Neutrophil (primary cell): Measurements from ENCODE around the gene OR7A10.

Source experiments
- H3K27ac ChIP-seq: fragments of 200-600 bp; sonication (generic); 2 replicates; pipeline ENCODE4 v1.5.1; 2016; ENCODE audit warnings: mild to moderate bottlenecking, moderate library complexity
- H3K27me3 ChIP-seq: fragments of 200-600 bp; sonication (generic); 2 replicates; pipeline ENCODE4 v1.6.0; 2016; ENCODE audit warnings: mild to moderate bottlenecking
- H3K36me3 ChIP-seq: fragments of 200-600 bp; sonication (generic); 2 replicates; pipeline ENCODE4 v1.5.1; 2017
- H3K4me1 ChIP-seq, 2 experiments: fragments of 200-600 bp in 1 of 2; sonication (generic) in 1 of 2; 1 replicate in 1 of 2; 2 replicates in 1 of 2; pipeline versions ENCODE4 v1.5.1 to v1.6.1; 2013 to 2016; ENCODE audit warnings: low read depth in 1 of 2, low read length in 1 of 2, mild to moderate bottlenecking in 1 of 2, moderate library complexity in 1 of 2; ENCODE audit not compliant: control insufficient read depth in 1 of 2, insufficient read depth in 1 of 2
- H3K4me3 ChIP-seq, 2 experiments: fragments of 200-600 bp in 1 of 2; sonication (generic) in 1 of 2; 1 replicate in 1 of 2; 2 replicates in 1 of 2; pipeline ENCODE4 v1.5.1; 2013 to 2016; ENCODE audit warnings: low read depth in 1 of 2, low read length in 1 of 2, mild to moderate bottlenecking in 1 of 2, moderate library complexity in 1 of 2
- H3K9me3 ChIP-seq: fragments of 200-600 bp; sonication (generic); 2 replicates; pipeline ENCODE4 v1.5.1; 2016
- TF ChIP-seq, protein P1 (sequence below): fragments of 200-600 bp; sonication (generic); IDR thresholded peaks from 2 replicates; pipeline ENCODE4 v1.5.1; 2016; ENCODE audit warnings: antibody characterized with exemption

The OR7A10 gene

GRCh38 chr19:14868497-14868896, 19.8 kb upstream of the OR7A10 start:
- H3K4me1 ChIP-seq: no peaks in the 10 kb centered on the region
- H3K36me3 ChIP-seq: no peaks in the 10 kb centered on the region
- H3K27ac ChIP-seq: no peak overlapping the region
- no peaks in the 10 kb centered on the region for H3K9me3 ChIP-seq
- H3K27me3 ChIP-seq: peaks cover 21% of the 10 kb centered on the region
- no peak overlapping the region for H3K4me3 ChIP-seq
- TF ChIP-seq, protein P1, sequence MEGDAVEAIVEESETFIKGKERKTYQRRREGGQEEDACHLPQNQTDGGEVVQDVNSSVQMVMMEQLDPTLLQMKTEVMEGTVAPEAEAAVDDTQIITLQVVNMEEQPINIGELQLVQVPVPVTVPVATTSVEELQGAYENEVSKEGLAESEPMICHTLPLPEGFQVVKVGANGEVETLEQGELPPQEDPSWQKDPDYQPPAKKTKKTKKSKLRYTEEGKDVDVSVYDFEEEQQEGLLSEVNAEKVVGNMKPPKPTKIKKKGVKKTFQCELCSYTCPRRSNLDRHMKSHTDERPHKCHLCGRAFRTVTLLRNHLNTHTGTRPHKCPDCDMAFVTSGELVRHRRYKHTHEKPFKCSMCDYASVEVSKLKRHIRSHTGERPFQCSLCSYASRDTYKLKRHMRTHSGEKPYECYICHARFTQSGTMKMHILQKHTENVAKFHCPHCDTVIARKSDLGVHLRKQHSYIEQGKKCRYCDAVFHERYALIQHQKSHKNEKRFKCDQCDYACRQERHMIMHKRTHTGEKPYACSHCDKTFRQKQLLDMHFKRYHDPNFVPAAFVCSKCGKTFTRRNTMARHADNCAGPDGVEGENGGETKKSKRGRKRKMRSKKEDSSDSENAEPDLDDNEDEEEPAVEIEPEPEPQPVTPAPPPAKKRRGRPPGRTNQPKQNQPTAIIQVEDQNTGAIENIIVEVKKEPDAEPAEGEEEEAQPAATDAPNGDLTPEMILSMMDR: no peak

- Histone ChIP-seq H3K27me3 (peaks cover 3% of the 10 kb centered on the region), H3K36me3 (no peaks in the 10 kb centered on the region), H3K27ac (no peak overlapping the region), H3K4me1 (no peaks in the 10 kb centered on the region), H3K4me3 (no peak overlapping the region), H3K9me3 (no peaks in the 10 kb centered on the region)
- TF ChIP-seq, protein P1: no peak
Measured at GRCh38 chr19:14843578-14843977, 5.1 kb downstream of the OR7A10 start.

DNA sequence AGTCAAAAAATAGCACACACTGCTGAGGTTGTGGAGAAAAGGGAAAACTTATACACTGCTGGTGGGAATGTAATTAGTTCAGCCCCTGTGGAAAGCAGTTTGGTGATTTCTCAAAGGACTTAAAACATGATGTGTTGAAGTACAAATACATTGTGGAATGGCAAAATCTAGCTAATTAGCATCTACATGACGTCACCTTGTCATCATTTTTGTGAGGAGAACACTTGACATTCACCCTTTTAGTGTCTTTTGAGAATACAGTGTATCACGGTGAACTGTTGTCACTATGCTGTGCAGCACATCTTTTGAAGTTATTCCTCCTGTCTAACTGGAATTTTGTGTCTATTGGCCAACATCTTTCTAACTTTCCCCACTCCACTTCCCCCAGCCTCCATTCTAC, 5.6 kb downstream of the OR7A10 start:
- Histone ChIP-seq H3K27me3 (no peaks in the 10 kb centered on the region), H3K27ac (no peak overlapping the region), H3K4me1 (no peaks in the 10 kb centered on the region), H3K36me3 (no peaks in the 10 kb centered on the region), H3K9me3 (no peaks in the 10 kb centered on the region), H3K4me3 (no peak overlapping the region)
- TF ChIP-seq, protein P1: no peak

GRCh38 chr19:14840206-14840605, 8.5 kb downstream of the OR7A10 start:
- no peak overlapping the region for H3K27ac ChIP-seq
- no peaks in the 10 kb centered on the region for H3K27me3 ChIP-seq
- no peaks in the 10 kb centered on the region for H3K9me3 ChIP-seq
- no peaks in the 10 kb centered on the region for H3K4me1 ChIP-seq
- H3K36me3 ChIP-seq: no peaks in the 10 kb centered on the region
- H3K4me3 ChIP-seq: no peak overlapping the region
- TF ChIP-seq, protein P1: no peak

DNA sequence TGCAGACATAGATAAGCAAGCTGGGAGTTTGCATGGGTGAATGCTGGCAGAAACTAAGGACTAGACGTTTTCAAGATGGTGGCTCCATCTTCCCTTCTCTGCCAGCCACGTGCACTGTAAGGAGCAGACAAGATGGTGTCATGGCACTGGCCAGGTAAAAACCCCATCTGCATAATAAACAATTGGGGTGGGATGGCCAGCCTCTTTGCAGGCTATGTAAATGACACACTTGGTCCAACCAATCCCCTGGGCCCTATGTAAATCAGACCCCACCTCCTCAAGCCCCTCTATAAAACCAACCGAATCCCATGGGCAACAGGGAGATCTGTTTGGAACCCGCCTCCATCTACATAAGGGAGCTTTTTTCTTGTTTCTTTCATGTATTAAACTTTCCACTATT, 11.3 kb downstream of the OR7A10 start:
- H3K9me3 ChIP-seq: no peaks in the 10 kb centered on the region
- no peaks in the 10 kb centered on the region for H3K36me3 ChIP-seq
- no peak overlapping the region for H3K27ac ChIP-seq
- H3K4me1 ChIP-seq: no peaks in the 10 kb centered on the region
- TF ChIP-seq, protein P1: no peak
- no peaks in the 10 kb centered on the region for H3K27me3 ChIP-seq
- no peak overlapping the region for H3K4me3 ChIP-seq

- Histone ChIP-seq H3K27me3 (no peaks in the 10 kb centered on the region), H3K9me3 (no peaks in the 10 kb centered on the region), H3K36me3 (no peaks in the 10 kb centered on the region), H3K4me3 (no peak within 1 kb of the TSS), H3K27ac (no peak within 1 kb of the TSS), H3K4me1 (no peaks in the 10 kb centered on the region)
- TF ChIP-seq, protein P1: no peak
Measured at GRCh38 chr19:14835011-14835410, 13.7 kb downstream of the OR7A10 start, which contains the start of the genes OR7A5 and OR7C1. Gene OR7A5, minus strand, starts transcription at chr19:14835185. Its CDS starts 6,944 bp downstream, at chr19:14828241. Gene OR7C1, minus strand, starts transcription at chr19:14835185. Its CDS starts 35,049 bp downstream, at chr19:14800136.
